GM18526 (cell line): ENCODE measurements around the gene CCDC88B.
A peak's percentile ranks its signal among the peaks of the same experiment; 100 is the strongest.

ENCODE experiments used
- POLR2A ChIP-seq: IDR thresholded peaks from 3 replicates; pipeline ENCODE4 v1.6.1; 2011; ENCODE audit not compliant: insufficient read length; ENCODE audit errors: extremely low read depth

Gene CCDC88B

DNA sequence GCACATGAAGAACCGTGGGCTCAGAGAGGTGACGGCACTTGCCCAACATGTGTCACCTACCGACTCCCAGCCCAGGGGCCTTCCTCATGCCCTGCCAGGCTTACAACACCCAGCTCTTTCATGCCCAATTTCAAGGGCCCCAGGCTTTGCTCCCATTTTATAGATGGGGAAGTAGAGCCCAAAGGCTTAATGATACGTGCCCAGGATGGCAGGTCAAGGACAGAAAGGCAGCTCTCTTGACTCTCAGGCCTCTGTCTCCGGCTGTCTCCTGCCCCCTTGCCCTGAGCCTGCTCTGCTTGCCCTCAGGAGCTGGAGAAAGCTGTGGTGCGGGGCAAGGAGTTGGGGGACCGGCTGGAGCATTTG, 9.0 kb downstream of the CCDC88B start:
- TF ChIP-seq POLR2A, result no peak

DNA sequence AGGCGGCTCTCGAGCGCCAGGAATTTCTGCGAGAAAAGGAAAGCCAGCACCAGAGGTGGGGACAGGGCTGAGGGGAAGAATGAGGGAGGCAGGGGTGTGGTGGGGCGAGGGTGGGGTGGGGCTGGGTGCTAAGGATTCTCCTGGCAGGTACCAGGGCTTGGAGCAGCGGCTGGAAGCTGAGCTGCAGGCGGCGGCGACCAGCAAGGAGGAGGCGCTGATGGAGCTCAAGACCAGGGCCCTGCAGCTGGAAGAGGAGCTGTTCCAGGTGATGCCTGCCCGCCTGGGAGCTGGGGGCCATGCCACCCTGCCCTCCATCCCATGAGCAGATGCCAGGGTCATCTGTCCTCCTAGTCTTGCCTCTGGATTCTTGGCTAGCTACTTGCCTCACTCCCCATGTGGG, 9.4 kb downstream of the CCDC88B start:
- no peak for TF ChIP-seq POLR2A

GRCh38 chr11:64351136-64351631, 11.2 kb downstream of the CCDC88B start:
- no peak for TF ChIP-seq POLR2A

- no peak for TF ChIP-seq POLR2A
These were observed 12.3 kb downstream of the CCDC88B start for GRCh38 chr11:64352099-64352994.

DNA sequence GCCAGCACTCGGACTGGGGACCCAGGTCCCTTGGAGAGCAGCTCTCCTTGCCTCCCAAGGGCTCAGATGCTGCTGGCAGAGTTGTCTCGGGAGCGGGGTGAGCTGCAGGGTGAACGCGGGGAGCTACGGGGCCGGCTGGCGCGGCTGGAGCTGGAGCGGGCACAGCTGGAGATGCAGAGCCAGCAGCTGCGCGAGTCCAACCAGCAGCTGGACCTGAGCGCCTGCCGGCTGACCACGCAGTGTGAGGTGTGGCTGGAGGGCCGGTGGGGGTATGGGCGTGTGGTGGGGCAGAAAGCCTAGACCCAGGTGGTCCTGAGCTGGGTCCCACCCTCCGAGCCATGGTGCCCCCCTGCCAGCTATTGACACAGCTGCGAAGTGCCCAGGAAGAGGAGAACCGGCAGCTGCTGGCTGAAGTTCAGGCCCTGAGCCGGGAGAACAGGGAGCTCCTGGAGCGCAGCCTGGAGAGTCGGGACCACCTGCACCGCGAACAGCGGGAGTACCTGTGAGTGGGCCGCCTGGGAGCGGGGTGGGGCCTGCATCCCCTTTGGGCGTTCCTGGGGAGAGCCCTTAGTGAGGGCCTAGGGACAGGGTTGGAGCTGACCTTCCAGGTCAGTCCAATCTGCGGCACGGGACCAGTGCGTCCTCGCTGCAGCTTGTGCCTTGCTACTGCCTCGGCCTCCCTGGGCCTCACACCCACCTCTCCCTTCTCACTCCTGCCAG, 13.2 kb downstream of the CCDC88B start:
- no peak for TF ChIP-seq POLR2A

GRCh38 chr11:64353715-64354506, 13.9 kb downstream of the CCDC88B start:
- TF ChIP-seq POLR2A, result no peak

DNA sequence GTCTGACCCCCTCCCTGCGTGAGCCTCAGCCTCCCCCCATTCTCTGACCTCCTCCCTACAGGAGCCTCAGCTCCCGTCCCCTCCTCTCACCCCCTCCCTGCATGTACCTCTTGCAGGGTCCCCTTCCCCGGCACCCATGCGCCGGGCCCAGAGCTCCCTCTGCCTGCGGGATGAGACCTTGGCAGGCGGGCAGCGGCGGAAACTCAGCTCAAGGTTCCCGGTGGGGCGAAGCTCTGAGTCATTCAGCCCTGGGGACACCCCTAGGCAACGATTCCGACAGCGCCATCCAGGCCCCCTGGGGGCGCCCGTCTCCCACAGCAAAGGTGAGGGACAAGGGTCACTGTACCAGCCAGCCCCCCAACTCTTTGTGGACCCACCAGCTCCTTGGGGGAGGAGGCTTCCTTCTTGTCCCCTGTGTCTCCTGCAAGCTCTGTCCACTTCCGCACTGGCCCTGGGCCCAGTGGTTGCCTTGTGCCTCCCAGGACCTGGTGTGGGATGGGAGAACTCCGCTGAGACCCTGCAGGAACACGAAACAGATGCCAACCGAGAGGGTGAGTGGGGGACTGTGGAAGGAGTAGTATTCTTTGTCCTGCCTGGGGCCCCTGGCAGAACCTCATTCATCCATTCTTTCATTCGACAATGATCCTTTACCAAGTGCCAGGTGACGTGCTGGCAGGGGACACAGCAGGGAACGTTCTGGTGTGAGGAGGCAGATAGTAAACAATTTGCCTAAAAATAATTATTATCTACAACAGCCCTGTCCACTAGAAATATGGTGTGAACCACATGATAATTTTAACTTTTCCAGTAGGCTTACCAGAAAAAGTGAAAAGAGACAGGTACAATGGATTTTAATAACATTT, 15.3 kb downstream of the CCDC88B start:
- no peak for TF ChIP-seq POLR2A

- no peak for TF ChIP-seq POLR2A
These were observed 16.8 kb downstream of the CCDC88B start for GRCh38 chr11:64356498-64357411.

- TF ChIP-seq POLR2A, result no peak
These were observed 17.4 kb downstream of the CCDC88B start for GRCh38 chr11:64357446-64357845.

- TF ChIP-seq POLR2A, result no peak
These were observed 18.0 kb downstream of the CCDC88B start for GRCh38 chr11:64357904-64358535.

DNA sequence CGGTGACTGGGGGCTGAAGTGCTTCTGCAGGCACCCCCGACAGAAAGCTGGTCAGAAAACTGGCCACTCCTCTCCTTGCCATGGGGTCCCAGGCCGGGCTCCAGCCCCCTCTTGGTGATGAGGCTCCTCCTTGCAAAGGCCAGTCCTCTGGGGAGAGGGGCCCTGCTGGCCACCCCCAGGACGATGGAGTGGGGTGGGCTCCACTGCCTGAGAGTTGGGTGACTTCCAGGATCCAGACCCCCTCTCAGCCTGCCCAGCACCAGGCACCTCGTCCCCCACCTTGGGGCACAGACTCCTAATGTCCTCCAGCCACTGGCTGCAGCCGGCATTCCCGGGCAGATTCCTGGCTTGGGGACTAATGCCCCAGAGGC, 18.5 kb downstream of the CCDC88B start:
- no peak for TF ChIP-seq POLR2A

- TF ChIP-seq POLR2A, result peak; percentile 48
These were observed 19.1 kb downstream of the CCDC88B start, which contains the start of gene RPS6KA4 for GRCh38 chr11:64358907-64359711. TSS of gene RPS6KA4 (plus strand) at chr11:64359162. CDS start at chr11:64359236, 74 bp downstream.

- no peak for TF ChIP-seq POLR2A
These were observed 19.9 kb downstream of the CCDC88B start for GRCh38 chr11:64359712-64360445.
